Measurements from ENCODE around the gene TMC5. TPM values are rescaled to one million over a fixed set of nuclear protein-coding genes. Genes with fewer than 3 reads are reported as not detected.

The TMC5 gene
- total and polyA plus RNA-seq, 2 of the 8 experiments (the other 6 are each of a cell fraction or from before 2014, with no cell fraction given) = 1.6 to 1.8 TPM

DNA sequence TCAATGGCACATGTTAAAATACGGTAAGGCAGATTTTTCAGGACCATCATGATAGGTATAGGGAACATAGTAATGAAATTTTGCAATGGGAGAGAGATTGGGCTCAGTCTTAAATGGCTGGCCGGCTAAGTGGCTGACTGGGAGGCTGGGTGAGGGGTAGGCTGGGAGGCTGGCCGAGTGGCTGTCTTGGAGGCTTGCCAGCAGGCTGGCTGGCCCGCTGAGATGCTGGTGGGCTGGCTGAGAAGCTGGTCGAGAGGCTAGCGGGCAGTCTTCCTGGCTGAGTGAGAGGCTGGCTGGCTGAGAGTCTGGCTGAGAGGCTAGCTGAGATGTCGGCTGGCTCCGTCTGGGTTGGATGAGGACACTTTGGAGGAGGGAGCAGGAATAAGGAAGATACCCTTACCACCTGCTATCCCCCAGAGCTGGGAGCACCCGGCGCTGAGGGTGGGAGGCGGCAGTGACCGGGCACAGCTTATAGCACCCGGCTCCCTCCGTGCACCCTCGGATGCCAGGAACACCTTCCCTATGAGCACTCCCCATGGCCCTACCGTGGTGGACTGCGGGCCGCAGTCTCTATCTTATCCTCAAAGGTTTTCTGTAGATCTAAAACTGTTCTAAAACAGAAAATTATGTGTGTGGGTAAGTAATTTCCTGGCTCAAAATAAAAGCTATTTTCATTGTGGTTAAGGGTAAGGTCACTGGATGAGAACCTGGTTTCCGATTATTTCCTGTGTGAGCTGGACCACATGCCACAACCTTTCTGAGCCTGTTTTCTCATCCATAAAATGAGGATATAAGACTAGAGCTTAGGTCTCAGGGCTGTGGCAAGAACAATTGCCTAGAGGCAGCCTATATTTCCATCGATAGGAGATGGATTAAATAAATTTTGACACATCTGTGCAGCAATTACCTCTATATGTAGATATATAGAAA lies 34.5 kb upstream of the TMC5 start:
- no peak overlapping the region for H3K4me3 ChIP-seq (ENCODE audit: extremely low read depth in 1 of 4, insufficient read depth in 2 of 4, low read depth in 3 of 4, low read length in 4 of 4)
- H3K27ac ChIP-seq (ENCODE audit: low read depth, low read length) = no peak overlapping the region
- DNase-seq (ENCODE audit: low read depth in 1 of 2, low spot score in 2 of 2) (no peak), FAIRE-seq (no peak)
- no peak overlapping the region for H3K4ac ChIP-seq (replicated peaks; ENCODE audit: insufficient read length, low read depth, low read length)
- H2BK5ac ChIP-seq (ENCODE audit: low read depth, low read length) = no peak overlapping the region
- H3K9me3 ChIP-seq (ENCODE audit: insufficient read depth in 2 of 2, low read depth in 1 of 2, low read length in 1 of 2) = no peaks in the 10 kb centered on the region
- H2BK20ac ChIP-seq (ENCODE audit: low read length) = no peak overlapping the region
- H3K9ac ChIP-seq (replicated peaks in 1 of 4; ENCODE audit: extremely low read depth in 1 of 4, low read depth in 3 of 4, low read length in 3 of 4) = no peak overlapping the region
- no peak overlapping the region for H3K4me2 ChIP-seq (ENCODE audit: insufficient read depth in 1 of 2, low read depth in 2 of 2, low read length in 2 of 2)
- no peak overlapping the region for H4K5ac ChIP-seq (ENCODE audit: insufficient read length, low read depth, low read length)
- H3K23ac ChIP-seq (ENCODE audit: insufficient read length) = no peak overlapping the region
- H3K56ac ChIP-seq (replicated peaks; ENCODE audit: insufficient read length, low read depth, low read length) = no peak overlapping the region
- no peak overlapping the region for H2BK120ac ChIP-seq (replicated peaks; ENCODE audit: low read depth, low read length)
- no peak overlapping the region for H3K14ac ChIP-seq (ENCODE audit: insufficient read length)
- H4K20me1 ChIP-seq (replicated peaks in 1 of 2; ENCODE audit: control insufficient read depth in 1 of 2, insufficient read depth in 2 of 2, low read length in 2 of 2) = no peaks in the 10 kb centered on the region
- no peaks in the 10 kb centered on the region for H3K27me3 ChIP-seq (replicated peaks in 1 of 4; ENCODE audit: control insufficient read depth in 3 of 4, extremely low read depth in 1 of 4, insufficient read depth in 3 of 4, low read length in 3 of 4)
- POLR2A ChIA-PET (ENCODE audit: partially characterized antibody) = no interaction called here
- no peak overlapping the region for H2AK5ac ChIP-seq (ENCODE audit: low read depth, low read length)
- H3K36me3 ChIP-seq (ENCODE audit: control insufficient read depth in 2 of 4, insufficient read depth in 4 of 4, low read length in 3 of 4) = no peaks in the 10 kb centered on the region
- no peaks in the 10 kb centered on the region for H3K23me2 ChIP-seq (ENCODE audit: low read depth, low read length)
- no peak overlapping the region for H3K18ac ChIP-seq (ENCODE audit: extremely low read depth, low read length)
- WGBS, 2 experiments (ENCODE audit: extremely low coverage in 1 of 2, insufficient coverage in 1 of 2, insufficient read length in 1 of 2, insufficient replicate concordance in 2 of 2, low coverage in 1 of 2, low lambda C conversion rate in 2 of 2, missing lambda C conversion rate in 1 of 2) = 83% methylated on average over 20 of the region's 20 CpGs; no CpG with 5 or more reads in 1 of the 2 experiments
- no peak overlapping the region for H4K91ac ChIP-seq (replicated peaks; ENCODE audit: insufficient read length, low read length)
- H3K4me1 ChIP-seq (replicated peaks in 1 of 4; ENCODE audit: control insufficient read depth in 3 of 4, insufficient read depth in 4 of 4, low read length in 3 of 4) = no peaks in the 10 kb centered on the region
- no peak overlapping the region for H4K8ac ChIP-seq (ENCODE audit: extremely low read depth, insufficient read depth, low read length)
- no peak overlapping the region for H2AFZ ChIP-seq (ENCODE audit: low read length)
- CTCF ChIA-PET (ENCODE audit: partially characterized antibody) = interaction anchor here (0.7 to 3.3 kb wide), 8 partner anchors 8 to 297 kb away, joined by 3 to 15 read pairs (median 4); no protein-coding TSS in a partner anchor
- no peaks in the 10 kb centered on the region for H3K79me2 ChIP-seq (ENCODE audit: control insufficient read depth in 1 of 2, insufficient read depth in 2 of 2, low read length in 2 of 2)
- H2BK15ac ChIP-seq (ENCODE audit: low read length) = no peak overlapping the region
- no peak overlapping the region for H2BK12ac ChIP-seq (ENCODE audit: low read depth, low read length)
- no peaks in the 10 kb centered on the region for H3K79me1 ChIP-seq (ENCODE audit: low read depth, low read length)
- TF ChIP-seq MAFK (IDR thresholded peaks at IDR 0.05; ENCODE audit: low read depth, low read length) (no peak), KDM4A (IDR thresholded peaks at IDR 0.05; ENCODE audit: low read depth, low read length, severe bottlenecking) (no peak), CBX8 (IDR thresholded peaks at IDR 0.05; ENCODE audit: borderline replicate concordance, low read depth, low read length) (no peak), ASH2L (IDR thresholded peaks at IDR 0.05; ENCODE audit: low read length) (no peak), BCL11A (IDR thresholded peaks at IDR 0.05; ENCODE audit: low read depth in 2 of 2, low read length in 2 of 2) (no peak), CHD2 (IDR thresholded peaks at IDR 0.05; ENCODE audit: low read length) (no peak), RFX5 (IDR thresholded peaks at IDR 0.05; ENCODE audit: borderline replicate concordance, low read depth, low read length) (no peak), CREB1 (IDR thresholded peaks at IDR 0.05) (no peak), RBBP5 (IDR thresholded peaks at IDR 0.05; ENCODE audit: borderline replicate concordance, low read depth, low read length) (no peak), POLR2AphosphoS5 (IDR thresholded peaks at IDR 0.05; ENCODE audit: low read depth, low read length) (no peak)
- TF ChIP-seq, protein P1, sequence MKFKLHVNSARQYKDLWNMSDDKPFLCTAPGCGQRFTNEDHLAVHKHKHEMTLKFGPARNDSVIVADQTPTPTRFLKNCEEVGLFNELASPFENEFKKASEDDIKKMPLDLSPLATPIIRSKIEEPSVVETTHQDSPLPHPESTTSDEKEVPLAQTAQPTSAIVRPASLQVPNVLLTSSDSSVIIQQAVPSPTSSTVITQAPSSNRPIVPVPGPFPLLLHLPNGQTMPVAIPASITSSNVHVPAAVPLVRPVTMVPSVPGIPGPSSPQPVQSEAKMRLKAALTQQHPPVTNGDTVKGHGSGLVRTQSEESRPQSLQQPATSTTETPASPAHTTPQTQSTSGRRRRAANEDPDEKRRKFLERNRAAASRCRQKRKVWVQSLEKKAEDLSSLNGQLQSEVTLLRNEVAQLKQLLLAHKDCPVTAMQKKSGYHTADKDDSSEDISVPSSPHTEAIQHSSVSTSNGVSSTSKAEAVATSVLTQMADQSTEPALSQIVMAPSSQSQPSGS (IDR thresholded peaks at IDR 0.05; ENCODE audit: low read length) = no peak
